ENCODE data around the gene ROGDI. TPM values are rescaled to one million over a fixed set of nuclear protein-coding genes. Genes with fewer than 3 reads are reported as not detected.

Gene ROGDI
- total RNA-seq, 1 experiment from 2014 or later: 36.4 TPM

- Mint-ChIP-seq H3K4me3 (no peak overlapping the region), H3K27me3 (ENCODE audit: low read depth) (no peaks in the 10 kb centered on the region), H3K9me3 (no peaks in the 10 kb centered on the region), H3K4me1 (no peaks in the 10 kb centered on the region), H3K27ac (no peak overlapping the region), H3K36me3 (ENCODE audit: insufficient read depth in 1 of 3, low read depth in 3 of 3) (peaks cover 26 to 72% (median 58%) of the 10 kb centered on the region in 3 experiments; a peak in 6 of 7 replicates)
- H3K9ac ChIP-seq (ENCODE audit: extremely low read depth, insufficient read length, low read length): no peak overlapping the region
- no peak overlapping the region for H3K4me2 ChIP-seq (ENCODE audit: insufficient read depth, insufficient read length, low read length)
- no peak overlapping the region for H2BK120ac ChIP-seq (ENCODE audit: low read depth, low read length, poor library complexity, severe bottlenecking)
- TF ChIP-seq CTCF (conservative IDR thresholded peaks at IDR 0.05): no peak
- H3K27me3 ChIP-seq (ENCODE audit: insufficient read depth, low read length): no peaks in the 10 kb centered on the region
- H4K5ac ChIP-seq (ENCODE audit: insufficient read length, low read depth, low read length): no peak overlapping the region
- H3T11ph ChIP-seq (ENCODE audit: low read length): no peak overlapping the region
- H3K9me3 ChIP-seq (ENCODE audit: control insufficient read depth, low read depth, low read length): no peaks in the 10 kb centered on the region
- no peak overlapping the region for H2BK15ac ChIP-seq (ENCODE audit: low read depth, low read length)
- no peak overlapping the region for H2AK5ac ChIP-seq (ENCODE audit: insufficient read length, low read length)
- H3K4ac ChIP-seq (ENCODE audit: low read depth, low read length): no peak overlapping the region
- H3K27ac ChIP-seq (ENCODE audit: insufficient read length, low read depth, low read length): no peak overlapping the region
- H4K91ac ChIP-seq (ENCODE audit: insufficient read length, low read depth, low read length): no peak overlapping the region
- no peak overlapping the region for H3K56ac ChIP-seq (ENCODE audit: insufficient read length, low read depth, low read length)
- H4K20me1 ChIP-seq (ENCODE audit: control insufficient read depth, insufficient read depth, insufficient read length): no peaks in the 10 kb centered on the region
- no peak overlapping the region for H2BK20ac ChIP-seq (ENCODE audit: low read depth, low read length, poor library complexity, severe bottlenecking)
- H2AFZ ChIP-seq (ENCODE audit: low read length): no peak overlapping the region
- H3K14ac ChIP-seq (ENCODE audit: insufficient read depth, low read length): no peak overlapping the region
- no peak overlapping the region for H3K18ac ChIP-seq (ENCODE audit: insufficient read length, low read depth, low read length)
- DNase-seq: no peak
- H3K79me1 ChIP-seq (ENCODE audit: insufficient read depth, low read depth, low read length, poor library complexity, severe bottlenecking): no peaks in the 10 kb centered on the region
- WGBS (ENCODE audit: extremely low coverage, insufficient read length, low lambda C conversion rate): no CpG with 5 or more reads among the region's 13 CpGs
- H3K4me1 ChIP-seq (ENCODE audit: insufficient read depth, low read length): no peaks in the 10 kb centered on the region
- no peak overlapping the region for H2BK5ac ChIP-seq (ENCODE audit: insufficient read length, low read length)
- no peak overlapping the region for H3K23ac ChIP-seq (ENCODE audit: insufficient read length, low read depth, low read length)
- peaks cover 3% of the 10 kb centered on the region; the same call in 1 of the 2 replicates for H3K79me2 ChIP-seq (ENCODE audit: insufficient read depth, low read length)
- no peak overlapping the region for H2BK12ac ChIP-seq (ENCODE audit: insufficient read length, low read depth, low read length)
- H4K8ac ChIP-seq (replicated peaks; ENCODE audit: insufficient read length, low read depth, low read length): no peak overlapping the region
- no peaks in the 10 kb centered on the region for H3K23me2 ChIP-seq (ENCODE audit: insufficient read length, low read depth, low read length, poor library complexity, severe bottlenecking)
These were observed 35.5 kb upstream of the ROGDI start for GRCh38 chr16:4837733-4838501.
